OCI-LY7 (cell line): ENCODE data around the gene EXOSC1. TPM values are rescaled to one million over a fixed set of nuclear protein-coding genes. Genes with fewer than 3 reads are reported as not detected.

ENCODE experiments used
- BruUV-seq: library from RNA; stranded (reverse); fragments of 400-500 nt; replicated peaks from 2 replicates; lab custom pipeline; 2021; lab: Mats Ljungman, UMichigan
- CTCF ChIA-PET: fragments of 300-600 bp; sonication (Branson Sonifier 250); formaldehyde crosslinking; loops from one replicate; lab custom pipeline; 2022; ENCODE audit warnings: antibody characterized with exemption; ENCODE audit not compliant: unreplicated experiment; lab: Charles Lee
- POLR2A ChIA-PET: fragments of 300-600 bp; sonication (Branson Sonifier 250); formaldehyde crosslinking; loops from one replicate; lab custom pipeline; 2022; ENCODE audit warnings: antibody characterized with exemption; lab: Charles Lee
- DNase-seq: peaks from one replicate; pipeline ENCODE4 v3.0.0-alpha.2; 2015; ENCODE audit warnings: low spot score
- H2AFZ ChIP-seq: fragments of 200-600 bp; sonication (generic), shearing (Covaris generic); 2 replicates; pipeline ENCODE4 v1.6.1; 2014; ENCODE audit warnings: mild to moderate bottlenecking, antibody characterized with exemption, low read length, moderate library complexity
- H3K27ac ChIP-seq: fragments of 200-600 bp; sonication (generic); 2 replicates; pipeline ENCODE4 v1.5.1; 2014; ENCODE audit warnings: mixed run types, low read depth, mild to moderate bottlenecking, moderate library complexity, low read length, inconsistent platforms; ENCODE audit not compliant: poor library complexity, severe bottlenecking
- H3K36me3 ChIP-seq: fragments of 200-600 bp; sonication (generic); 2 replicates; pipeline ENCODE4 v1.6.1; 2014; ENCODE audit warnings: mild to moderate bottlenecking, antibody characterized with exemption, low read length, moderate library complexity, mixed read lengths; ENCODE audit not compliant: insufficient read depth
- H3K4me1 ChIP-seq: fragments of 200-600 bp; sonication (generic); 2 replicates; pipeline ENCODE4 v1.5.1; 2014; ENCODE audit warnings: mild to moderate bottlenecking, low read length; ENCODE audit not compliant: insufficient read depth, poor library complexity, severe bottlenecking
- H3K4me2 ChIP-seq: fragments of 200-600 bp; sonication (generic); 2 replicates; pipeline ENCODE4 v1.6.1; 2014; ENCODE audit warnings: mild to moderate bottlenecking, low read length
- H3K4me3 ChIP-seq: fragments of 200-600 bp; sonication (generic); 2 replicates; pipeline ENCODE4 v1.5.1; 2014; ENCODE audit warnings: mild to moderate bottlenecking, low read depth, low read length; ENCODE audit not compliant: poor library complexity, severe bottlenecking
- H3K79me2 ChIP-seq: fragments of 200-600 bp; sonication (generic); 2 replicates; pipeline ENCODE4 v1.6.1; 2016; ENCODE audit warnings: low read depth, mild to moderate bottlenecking, low read length, moderate library complexity, mixed read lengths; ENCODE audit not compliant: insufficient read depth
- H3K9me2 ChIP-seq: fragments of 200-600 bp; sonication (generic); 2 replicates; pipeline ENCODE4 v1.6.1; 2016; ENCODE audit warnings: mild to moderate bottlenecking, low read length, mixed read lengths; ENCODE audit not compliant: insufficient read depth
- H3K9me3 ChIP-seq: fragments of 200-600 bp; sonication (generic); 2 replicates; pipeline ENCODE4 v1.6.1; 2014; ENCODE audit warnings: mild to moderate bottlenecking, mixed run types, low read length, mixed read lengths
- H4K20me1 ChIP-seq: fragments of 200-600 bp; sonication (generic); 2 replicates; pipeline ENCODE4 v1.6.1; 2014; ENCODE audit warnings: mild to moderate bottlenecking, antibody characterized with exemption, low read length, moderate library complexity, mixed read lengths; ENCODE audit not compliant: insufficient read depth
- EZH2phosphoT487 ChIP-seq: fragments of 200-600 bp; sonication (generic); IDR thresholded peaks from 2 replicates; pipeline ENCODE4 v1.6.1; 2018; ENCODE audit warnings: low read depth, borderline replicate concordance, mild to moderate bottlenecking, mixed run types, antibody characterized with exemption, low read length, moderate library complexity, mixed read lengths
- intact Hi-C: fragments of 100-400 bp; cut with micrococcal nuclease; formaldehyde crosslinking; loops from one replicate; pipeline ENCODE4 v1.10.0; 2022; ENCODE audit not compliant: unreplicated experiment
- total RNA-seq, 2 experiments: library from RNA; depleted of rRNA in 1 of 2; stranded (reverse); fragments of >200 nt in 1 of 2; shearing (Covaris generic) in 1 of 2; gene quantifications; 2 replicates each; pipeline ENCODE4 v1.2.3, GENCODE V29; 2014 to 2022
- TF ChIP-seq, protein P1 (sequence below): fragments of 200-600 bp; sonication (generic); conservative IDR thresholded peaks from 2 replicates; pipeline ENCODE4 v1.5.1; 2014; ENCODE audit warnings: mild to moderate bottlenecking, antibody characterized with exemption, low read length, moderate library complexity, mixed read lengths

Gene EXOSC1
- total RNA-seq, 2 experiments from 2014 or later, result 56.2 to 59.6 TPM

DNA sequence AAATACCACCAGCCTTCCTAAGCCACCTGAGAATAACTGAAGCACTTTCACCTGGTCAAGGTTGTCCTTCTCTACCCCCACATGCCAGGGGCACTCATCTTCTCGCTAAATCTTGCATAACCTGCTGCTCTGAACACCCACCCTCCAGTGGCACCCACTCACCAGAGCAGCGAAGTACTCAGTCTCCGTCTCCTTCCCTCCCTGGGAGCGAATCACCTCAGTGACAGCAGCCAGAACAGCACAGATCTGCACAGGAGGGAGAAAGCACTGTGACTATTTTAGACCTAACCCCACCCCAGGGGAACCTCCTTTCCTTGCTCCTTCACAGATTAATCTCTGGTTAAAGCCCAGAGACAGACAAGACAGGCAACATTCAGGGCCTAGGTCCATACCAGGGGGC, 49.8 kb downstream of the EXOSC1 start:
- no peak for TF ChIP-seq EZH2phosphoT487
- TF ChIP-seq, protein P1, sequence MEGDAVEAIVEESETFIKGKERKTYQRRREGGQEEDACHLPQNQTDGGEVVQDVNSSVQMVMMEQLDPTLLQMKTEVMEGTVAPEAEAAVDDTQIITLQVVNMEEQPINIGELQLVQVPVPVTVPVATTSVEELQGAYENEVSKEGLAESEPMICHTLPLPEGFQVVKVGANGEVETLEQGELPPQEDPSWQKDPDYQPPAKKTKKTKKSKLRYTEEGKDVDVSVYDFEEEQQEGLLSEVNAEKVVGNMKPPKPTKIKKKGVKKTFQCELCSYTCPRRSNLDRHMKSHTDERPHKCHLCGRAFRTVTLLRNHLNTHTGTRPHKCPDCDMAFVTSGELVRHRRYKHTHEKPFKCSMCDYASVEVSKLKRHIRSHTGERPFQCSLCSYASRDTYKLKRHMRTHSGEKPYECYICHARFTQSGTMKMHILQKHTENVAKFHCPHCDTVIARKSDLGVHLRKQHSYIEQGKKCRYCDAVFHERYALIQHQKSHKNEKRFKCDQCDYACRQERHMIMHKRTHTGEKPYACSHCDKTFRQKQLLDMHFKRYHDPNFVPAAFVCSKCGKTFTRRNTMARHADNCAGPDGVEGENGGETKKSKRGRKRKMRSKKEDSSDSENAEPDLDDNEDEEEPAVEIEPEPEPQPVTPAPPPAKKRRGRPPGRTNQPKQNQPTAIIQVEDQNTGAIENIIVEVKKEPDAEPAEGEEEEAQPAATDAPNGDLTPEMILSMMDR, result no peak
- POLR2A ChIA-PET, result no interaction called here
- Histone ChIP-seq H4K20me1 (no peaks in the 10 kb centered on the region), H3K79me2 (peaks cover 24% of the 10 kb centered on the region; the same call in 1 of the 2 replicates), H3K36me3 (peaks cover 58% of the 10 kb centered on the region), H3K4me3 (no peak overlapping the region), H3K4me2 (no peak overlapping the region), H3K4me1 (no peaks in the 10 kb centered on the region), H3K27ac (no peak overlapping the region), H3K9me3 (no peaks in the 10 kb centered on the region), H3K9me2 (no peaks in the 10 kb centered on the region), H2AFZ (no peak overlapping the region)
- intact Hi-C loops, result no loop called here
- DNase-seq, result no peak
- no TSS peak for BruUV-seq
- CTCF ChIA-PET, result no interaction called here

DNA sequence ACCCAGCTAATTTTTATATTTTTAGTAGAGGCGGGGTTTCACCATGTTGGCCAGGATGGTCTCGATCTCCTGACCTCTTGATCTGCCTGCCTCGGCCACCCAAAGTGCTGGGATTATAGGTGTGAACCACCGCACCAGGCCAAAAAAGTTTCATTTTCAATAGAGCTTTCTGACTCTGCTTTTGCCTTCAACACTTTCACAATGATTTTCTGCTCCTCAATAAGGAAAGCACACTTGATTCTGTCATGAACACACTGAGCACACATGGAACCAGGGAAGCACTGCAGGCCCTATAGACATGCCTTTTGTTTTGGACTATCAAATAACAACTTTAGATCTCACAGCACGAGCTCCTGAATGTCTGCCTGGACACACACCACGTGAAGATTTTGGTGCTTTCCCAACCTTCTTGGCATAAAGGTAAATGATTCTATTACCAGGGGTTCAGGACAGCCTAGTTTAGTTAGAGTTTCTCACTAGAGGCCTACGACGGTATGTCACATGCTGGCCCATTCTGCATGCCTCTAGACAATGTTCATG, 52.7 kb downstream of the EXOSC1 start:
- Histone ChIP-seq H3K9me2 (no peaks in the 10 kb centered on the region), H3K9me3 (no peaks in the 10 kb centered on the region), H3K4me2 (no peak overlapping the region), H3K4me1 (no peaks in the 10 kb centered on the region), H4K20me1 (no peaks in the 10 kb centered on the region), H2AFZ (no peak overlapping the region), H3K79me2 (0 out of 2 replicates have a peak, but pooled peaks cover 2% of the 10 kb centered on the region), H3K27ac (no peak overlapping the region), H3K36me3 (peaks cover 75% of the 10 kb centered on the region), H3K4me3 (no peak overlapping the region)
- POLR2A ChIA-PET, result no interaction called here
- BruUV-seq, result no TSS peak
- TF ChIP-seq, protein P1, result no peak
- CTCF ChIA-PET, result no interaction called here
- DNase-seq, result no peak
- intact Hi-C loops, result no loop called here

DNA sequence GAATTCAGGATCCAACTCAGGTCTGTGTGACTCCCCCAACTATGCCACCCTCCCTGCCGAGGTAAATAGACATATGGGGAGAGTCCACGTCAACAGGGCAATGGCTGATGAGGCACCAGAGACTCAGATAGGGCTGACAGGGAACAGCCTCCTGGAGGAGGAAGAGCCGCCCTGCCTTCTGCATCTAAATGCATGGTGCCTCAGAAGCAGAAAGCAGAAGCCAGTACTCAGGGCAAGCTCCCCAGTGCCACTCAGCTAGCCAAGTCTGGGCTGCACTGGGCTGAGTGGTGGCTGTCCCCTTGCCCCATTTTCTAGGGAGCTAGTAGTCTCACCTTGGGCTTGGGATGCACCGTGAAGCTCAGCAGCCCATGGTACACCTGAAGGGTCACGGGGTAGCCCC, 55.7 kb downstream of the EXOSC1 start:
- intact Hi-C loops, result no loop called here
- Histone ChIP-seq H3K9me2 (no peaks in the 10 kb centered on the region), H3K4me2 (no peak overlapping the region), H3K4me3 (no peak overlapping the region), H4K20me1 (no peaks in the 10 kb centered on the region), H2AFZ (no peak overlapping the region), H3K9me3 (no peaks in the 10 kb centered on the region), H3K27ac (no peak overlapping the region), H3K4me1 (no peaks in the 10 kb centered on the region), H3K36me3 (peaks cover 77% of the 10 kb centered on the region), H3K79me2 (no peaks in the 10 kb centered on the region)
- ChIA-PET POLR2A (interaction anchor here (0.6 kb wide), 1 partner anchor 41 kb away, joined by 3 read pairs; no protein-coding TSS in a partner anchor), CTCF (no interaction called here)
- no peak for DNase-seq
- TF ChIP-seq, protein P1, result no peak
- no peak for TF ChIP-seq EZH2phosphoT487
- no TSS peak for BruUV-seq
